Activated naive CD8-positive, alpha-beta T cell treated with anti-CD3 and anti-CD28 coated beads, Interleukin-2, amount 10 ng/mL, durations not matched to agents 7 days and 5 days (primary cell): ENCODE results near the gene MECP2. TPM values are rescaled to one million over a fixed set of nuclear protein-coding genes. Genes with fewer than 3 reads are reported as not detected.
"Not testable (repeated sequence)": the region's sequence is repeated elsewhere in the genome, so short reads cannot be mapped to it uniquely, and the experiment has no call there.

Source experiments
- ATAC-seq: fragments of 150-1000 bp; cut with Tn5 transposase; one replicate; pipeline ENCODE4 v1.10.0; 2021; ENCODE audit warnings: low read depth, moderate library complexity
- POLR2A ChIA-PET: fragments of 350-600 bp; sonication (Branson Sonifier 250); formaldehyde crosslinking; loops from one replicate; lab custom pipeline; 2021; ENCODE audit warnings: antibody characterized with exemption; lab: Charles Lee
- DNase-seq: peaks from one replicate; pipeline ENCODE4 v3.0.0; 2021
- H3K27ac Mint-ChIP-seq: one replicate; pipeline ENCODE4 v1.8.0; 2022; ENCODE audit warnings: mild to moderate bottlenecking, mixed read lengths
- H3K27me3 Mint-ChIP-seq: one replicate; pipeline ENCODE4 v1.8.0; 2022; ENCODE audit warnings: mild to moderate bottlenecking, moderate library complexity, mixed read lengths
- H3K36me3 Mint-ChIP-seq: one replicate; pipeline ENCODE4 v1.8.0; 2021; ENCODE audit warnings: mild to moderate bottlenecking, mixed read lengths
- H3K4me1 Mint-ChIP-seq: one replicate; pipeline ENCODE4 v1.8.0; 2021; ENCODE audit warnings: mixed read lengths
- H3K4me3 Mint-ChIP-seq: one replicate; pipeline ENCODE4 v1.8.0; 2022; ENCODE audit warnings: mild to moderate bottlenecking, moderate library complexity, mixed read lengths
- H3K9me3 Mint-ChIP-seq: one replicate; pipeline ENCODE4 v1.8.0; 2021; ENCODE audit warnings: mixed read lengths
- total RNA-seq, 2 experiments: library from RNA; stranded (reverse); gene quantifications; one replicate each; pipeline ENCODE4 v1.2.3, GENCODE V29; 2021

MECP2 gene
- 10 to 100 TPM; 81.9 to 82.8 TPM for total RNA-seq

DNA sequence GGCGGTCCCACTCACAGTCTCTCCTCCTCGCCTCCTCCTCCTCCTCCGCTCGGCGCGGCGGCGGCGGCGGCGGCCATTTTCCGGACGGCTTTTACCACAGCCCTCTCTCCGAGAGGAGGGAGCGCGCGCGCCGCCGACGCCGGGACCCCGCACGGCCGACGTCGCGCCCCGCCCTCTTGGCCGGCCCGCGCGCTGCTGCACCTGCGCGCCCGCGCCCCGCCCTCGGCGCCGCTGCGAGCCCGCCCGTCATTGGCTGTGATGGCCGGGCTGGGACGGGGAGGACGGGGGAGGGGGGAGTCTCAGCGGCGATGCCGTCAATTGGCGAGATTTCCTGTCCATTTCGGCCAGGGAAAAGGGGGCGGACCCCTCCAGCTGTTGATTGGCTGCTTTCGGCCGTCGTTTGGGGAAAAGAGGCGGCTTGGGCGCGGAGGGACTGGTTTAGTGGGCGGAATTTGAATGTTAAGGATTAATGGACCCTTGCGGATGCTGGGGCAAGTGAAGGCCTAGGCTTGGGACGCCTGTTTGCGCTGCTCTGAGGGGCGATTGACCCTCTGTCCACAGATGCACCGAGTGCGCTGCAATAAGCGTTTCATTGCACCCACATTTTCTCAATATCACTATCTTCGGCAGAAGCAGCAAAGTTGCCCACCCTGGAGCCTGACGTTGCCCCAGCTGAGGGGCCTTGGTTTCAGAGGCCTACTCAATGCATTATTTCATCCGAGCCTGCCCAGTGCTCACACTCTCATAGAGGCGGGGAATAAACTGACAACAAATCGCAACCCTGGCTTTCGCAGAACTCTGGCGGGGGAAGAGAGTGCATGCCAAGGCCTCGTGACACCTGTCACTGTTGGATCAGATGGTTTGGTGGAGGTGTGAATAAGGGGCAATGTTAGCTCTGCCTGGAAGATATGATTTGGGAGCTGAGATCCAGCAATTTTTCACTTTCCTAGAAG is at the start of gene MECP2:
MECP2 (minus strand) TSS at position 129 of the 953 bp plus-strand sequence.
- Mint-ChIP-seq H3K27me3 (peaks cover 9% of the 10 kb centered on the region), H3K27ac (peak within 1 kb of the TSS; percentile 91), H3K9me3 (no peaks in the 10 kb centered on the region), H3K4me1 (peaks cover 33% of the 10 kb centered on the region), H3K36me3 (no peaks in the 10 kb centered on the region), H3K4me3 (peak within 1 kb of the TSS; percentile 90)
- peak; percentile 92 for ATAC-seq
- DNase-seq, result peak; percentile 90
- POLR2A ChIA-PET, result interaction anchor here (1.0 kb wide), 3 partner anchors 26 to 214 kb away, joined by 3 to 5 read pairs (median 4); no protein-coding TSS in a partner anchor

DNA sequence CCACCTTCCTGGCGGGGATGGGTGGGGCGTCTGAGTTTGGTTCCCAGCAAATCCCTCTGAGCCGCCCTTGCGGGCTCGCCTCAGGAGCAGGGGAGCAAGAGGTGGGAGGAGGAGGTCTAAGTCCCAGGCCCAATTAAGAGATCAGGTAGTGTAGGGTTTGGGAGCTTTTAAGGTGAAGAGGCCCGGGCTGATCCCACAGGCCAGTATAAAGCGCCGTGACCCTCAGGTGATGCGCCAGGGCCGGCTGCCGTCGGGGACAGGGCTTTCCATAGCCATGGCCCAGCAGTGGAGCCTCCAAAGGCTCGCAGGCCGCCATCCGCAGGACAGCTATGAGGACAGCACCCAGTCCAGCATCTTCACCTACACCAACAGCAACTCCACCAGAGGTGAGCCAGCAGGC is 46.5 kb upstream of the MECP2 start, which contains the start of gene OPN1LW:
OPN1LW (plus strand) TSS at position 234 of the 400 bp plus-strand sequence; CDS start at position 275, 41 bp downstream.
- POLR2A ChIA-PET, DNase-seq, H3K4me3 Mint-ChIP-seq, ATAC-seq, H3K9me3 Mint-ChIP-seq, H3K4me1 Mint-ChIP-seq, H3K27me3 Mint-ChIP-seq, H3K27ac Mint-ChIP-seq, H3K36me3 Mint-ChIP-seq: not testable (repeated sequence)

DNA sequence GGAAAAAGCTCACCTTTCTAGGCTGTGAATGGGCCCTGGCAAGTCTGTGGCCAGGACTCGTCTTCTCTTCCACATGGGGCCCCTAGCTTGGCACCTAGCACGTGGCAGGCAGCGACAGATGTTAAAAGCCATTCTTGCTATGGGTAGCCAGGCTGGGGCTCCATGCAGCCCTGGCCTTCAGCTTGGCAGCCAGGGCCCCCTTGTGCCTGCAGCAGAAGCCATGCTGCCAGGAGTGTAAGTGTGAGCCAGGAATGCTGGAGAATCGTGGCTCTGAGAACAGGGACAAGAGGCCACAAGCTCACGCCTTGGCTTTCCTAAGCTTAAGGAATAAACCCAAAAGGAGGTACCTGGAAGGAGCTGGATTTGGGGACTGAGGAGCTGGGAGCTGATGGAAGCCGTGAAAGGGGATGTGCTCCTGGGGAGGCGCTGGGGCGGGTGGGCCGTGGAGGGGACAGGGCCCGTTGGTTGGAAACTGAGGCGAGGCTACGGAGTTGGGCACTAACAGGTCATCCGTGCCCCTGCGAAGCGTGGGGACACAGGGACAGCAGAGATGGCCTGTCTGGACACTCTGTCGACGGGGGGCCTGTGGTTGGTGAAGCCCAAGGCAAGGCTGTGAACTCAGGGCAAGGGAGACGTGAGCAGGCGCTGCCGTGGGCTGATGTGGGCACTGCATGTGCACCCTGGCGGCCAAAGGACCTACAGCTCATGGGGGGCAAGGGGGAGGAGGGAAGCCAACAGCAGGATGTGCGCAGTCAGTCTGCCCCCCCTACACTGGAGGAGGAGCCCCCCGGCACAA is 45.6 kb upstream of the MECP2 start:
- Mint-ChIP-seq H3K27ac (no peak overlapping the region), H3K36me3 (no peaks in the 10 kb centered on the region), H3K4me1 (peaks cover 2% of the 10 kb centered on the region), H3K9me3 (no peaks in the 10 kb centered on the region), H3K27me3 (peaks cover 2% of the 10 kb centered on the region), H3K4me3 (no peak overlapping the region)
- POLR2A ChIA-PET, result no interaction called here
- DNase-seq, result no peak
- ATAC-seq, result no peak

DNA sequence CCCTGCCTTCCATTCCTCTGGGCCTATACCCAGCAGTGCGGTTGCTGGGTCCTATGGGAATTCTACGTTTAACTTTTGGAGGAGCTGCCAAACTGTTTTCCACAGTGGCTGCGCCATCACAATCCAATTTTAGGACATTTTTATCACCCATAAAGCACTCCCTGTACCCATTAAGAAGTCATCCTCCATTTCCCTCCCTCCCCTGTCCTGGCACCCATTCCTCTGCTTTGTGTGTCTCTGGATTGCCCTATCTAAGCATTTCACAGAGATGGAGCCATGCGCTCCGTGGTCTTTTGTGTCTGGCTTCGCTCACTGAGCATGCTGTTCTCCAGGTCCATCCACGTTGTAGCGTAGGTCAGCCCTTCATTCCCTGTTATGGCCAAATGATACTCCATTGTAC is 44.9 kb upstream of the MECP2 start:
- Mint-ChIP-seq H3K4me1 (peaks cover 2% of the 10 kb centered on the region), H3K9me3 (no peaks in the 10 kb centered on the region), H3K27ac (no peak overlapping the region), H3K36me3 (no peaks in the 10 kb centered on the region), H3K27me3 (peaks cover 2% of the 10 kb centered on the region), H3K4me3 (no peak overlapping the region)
- ATAC-seq (no peak), DNase-seq (no peak)
- POLR2A ChIA-PET, result no interaction called here

DNA sequence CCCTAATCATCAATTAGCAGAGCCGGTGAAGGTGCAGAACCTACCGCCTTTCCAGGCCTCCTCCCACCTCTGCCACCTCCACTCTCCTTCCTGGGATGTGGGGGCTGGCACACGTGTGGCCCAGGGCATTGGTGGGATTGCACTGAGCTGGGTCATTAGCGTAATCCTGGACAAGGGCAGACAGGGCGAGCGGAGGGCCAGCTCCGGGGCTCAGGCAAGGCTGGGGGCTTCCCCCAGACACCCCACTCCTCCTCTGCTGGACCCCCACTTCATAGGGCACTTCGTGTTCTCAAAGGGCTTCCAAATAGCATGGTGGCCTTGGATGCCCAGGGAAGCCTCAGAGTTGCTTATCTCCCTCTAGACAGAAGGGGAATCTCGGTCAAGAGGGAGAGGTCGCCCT is 43.2 kb upstream of the MECP2 start:
- Mint-ChIP-seq H3K4me3 (no peak overlapping the region), H3K36me3 (no peaks in the 10 kb centered on the region), H3K9me3 (no peaks in the 10 kb centered on the region), H3K4me1 (peaks cover 12% of the 10 kb centered on the region), H3K27ac (no peak overlapping the region), H3K27me3 (peaks cover 2% of the 10 kb centered on the region)
- no peak for DNase-seq
- POLR2A ChIA-PET, result interaction anchor here (1.1 kb wide), 1 partner anchor 12 kb away, joined by 3 read pairs; no protein-coding TSS in a partner anchor
- no peak for ATAC-seq

DNA sequence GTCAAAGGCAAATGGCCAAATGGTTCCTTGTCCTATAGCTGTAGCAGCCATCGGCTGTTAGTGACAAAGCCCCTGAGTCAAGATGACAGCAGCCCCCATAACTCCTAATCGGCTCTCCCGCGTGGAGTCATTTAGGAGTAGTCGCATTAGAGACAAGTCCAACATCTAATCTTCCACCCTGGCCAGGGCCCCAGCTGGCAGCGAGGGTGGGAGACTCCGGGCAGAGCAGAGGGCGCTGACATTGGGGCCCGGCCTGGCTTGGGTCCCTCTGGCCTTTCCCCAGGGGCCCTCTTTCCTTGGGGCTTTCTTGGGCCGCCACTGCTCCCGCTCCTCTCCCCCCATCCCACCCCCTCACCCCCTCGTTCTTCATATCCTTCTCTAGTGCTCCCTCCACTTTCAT is 42.7 kb upstream of the MECP2 start:
- ATAC-seq, result no peak
- Mint-ChIP-seq H3K36me3 (no peaks in the 10 kb centered on the region), H3K9me3 (no peaks in the 10 kb centered on the region), H3K27me3 (peaks cover 2% of the 10 kb centered on the region), H3K4me1 (peaks cover 15% of the 10 kb centered on the region), H3K4me3 (no peak overlapping the region), H3K27ac (no peak overlapping the region)
- POLR2A ChIA-PET, result no interaction called here
- DNase-seq, result no peak

DNA sequence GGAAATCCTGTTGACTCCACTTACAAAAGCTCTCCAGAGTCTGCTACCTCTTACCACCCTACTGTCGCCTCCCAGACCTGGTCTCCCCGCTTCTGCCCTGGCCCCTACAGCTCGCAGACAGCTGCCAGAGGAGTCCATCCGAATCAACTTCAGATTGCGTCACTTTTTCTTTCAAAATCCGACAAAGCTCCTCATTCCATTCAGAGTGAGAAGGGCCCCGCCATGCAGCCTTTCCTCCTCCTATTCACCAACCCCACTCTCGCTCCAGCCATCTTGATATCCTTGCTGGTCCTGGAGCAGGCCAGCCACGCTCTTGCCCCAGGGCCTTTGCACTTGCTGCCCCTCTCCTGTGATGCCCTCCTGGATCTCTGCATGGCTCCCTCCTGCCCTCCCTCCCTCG is 41.3 kb upstream of the MECP2 start:
- POLR2A ChIA-PET, result no interaction called here
- Mint-ChIP-seq H3K36me3 (no peaks in the 10 kb centered on the region), H3K9me3 (no peaks in the 10 kb centered on the region), H3K27ac (peak overlapping the region; percentile 56), H3K4me1 (peaks cover 17% of the 10 kb centered on the region), H3K27me3 (peaks cover 2% of the 10 kb centered on the region), H3K4me3 (no peak overlapping the region)
- DNase-seq (no peak), ATAC-seq (no peak)

DNA sequence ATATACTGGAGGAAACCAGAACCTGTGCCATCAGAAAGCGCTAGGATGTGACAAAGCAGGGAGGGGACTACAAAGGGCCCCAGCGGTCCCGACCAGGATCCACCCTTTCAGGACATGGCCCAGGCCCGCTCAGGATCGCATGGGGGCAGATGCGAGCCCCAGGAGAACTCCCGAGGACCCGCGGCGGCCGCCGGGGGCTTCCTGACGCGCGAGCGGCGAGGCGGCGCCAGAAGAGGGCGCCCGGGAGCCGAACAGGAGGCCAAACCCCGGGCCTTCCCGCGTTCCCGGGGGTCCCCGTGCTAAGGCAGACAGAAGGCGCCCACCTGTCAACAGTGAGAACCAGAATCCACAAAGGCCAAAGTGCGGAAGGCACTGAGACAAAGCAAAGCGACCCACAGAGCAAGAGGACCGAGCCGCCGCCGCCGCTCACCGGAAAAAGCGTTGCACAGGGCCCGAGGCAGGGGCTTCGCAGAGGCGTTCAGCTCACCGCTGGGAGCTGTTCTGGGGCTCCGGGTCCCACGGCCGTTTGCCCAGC is 39.2 kb upstream of the MECP2 start:
- Mint-ChIP-seq H3K36me3 (no peaks in the 10 kb centered on the region), H3K4me1 (peaks cover 17% of the 10 kb centered on the region), H3K27me3 (peaks cover 2% of the 10 kb centered on the region), H3K27ac (peak overlapping the region; percentile 79), H3K4me3 (peak overlapping the region; percentile 73), H3K9me3 (no peaks in the 10 kb centered on the region)
- DNase-seq (peak; percentile 82), ATAC-seq (peak; percentile 92)
- POLR2A ChIA-PET, result interaction anchor here (0.7 kb wide), 1 partner anchor 171 kb away, joined by 3 read pairs; no protein-coding TSS in a partner anchor

DNA sequence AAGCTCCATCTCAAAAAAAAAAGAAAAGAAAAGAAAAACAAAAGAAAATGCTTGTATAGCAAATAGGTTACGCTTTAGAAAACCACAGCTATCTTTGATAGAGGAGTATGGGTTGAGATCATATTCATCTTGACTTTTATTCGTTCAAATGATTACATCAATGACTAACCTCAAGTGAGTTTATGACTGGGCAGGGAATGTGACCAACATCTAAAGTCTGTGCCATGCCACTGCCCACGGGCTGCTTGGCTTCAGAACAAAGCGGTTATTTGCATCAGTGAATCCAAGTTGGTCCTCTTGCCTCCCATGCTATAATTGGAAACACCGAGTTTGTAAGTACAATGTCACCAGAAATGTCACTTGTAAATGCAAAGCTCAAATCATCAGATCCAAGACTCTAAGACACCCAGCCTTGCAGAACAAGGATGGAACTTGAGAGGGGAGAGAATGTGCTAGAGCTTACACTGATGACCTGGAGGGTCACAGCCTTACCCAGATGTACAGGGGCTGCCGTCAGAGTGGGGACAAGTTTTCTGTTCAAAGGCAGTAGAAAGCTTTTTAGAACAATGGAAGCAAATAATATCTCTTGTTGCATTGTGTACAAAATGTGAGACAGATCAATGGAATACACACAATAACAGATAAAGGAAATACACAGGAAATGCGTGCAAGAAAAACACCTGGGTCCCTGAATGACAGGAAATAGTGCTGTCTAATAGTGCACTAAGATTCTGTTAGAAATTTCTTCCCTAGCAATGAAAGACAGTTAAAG is 38.1 kb upstream of the MECP2 start:
- H3K9me3 Mint-ChIP-seq, result no peaks in the 10 kb centered on the region
- H3K4me3 Mint-ChIP-seq, result peak overlapping the region; percentile 73
- no peaks in the 10 kb centered on the region for H3K36me3 Mint-ChIP-seq
- H3K27me3 Mint-ChIP-seq, result peaks cover 2% of the 10 kb centered on the region
- H3K27ac Mint-ChIP-seq, result peak overlapping the region; percentile 75
- H3K4me1 Mint-ChIP-seq, result peaks cover 17% of the 10 kb centered on the region
- peak; percentile 23 for ATAC-seq
- no peak for DNase-seq
- POLR2A ChIA-PET, result interaction anchor here (0.5 kb wide), 1 partner anchor 50 kb away, joined by 3 read pairs; no protein-coding TSS in a partner anchor

DNA sequence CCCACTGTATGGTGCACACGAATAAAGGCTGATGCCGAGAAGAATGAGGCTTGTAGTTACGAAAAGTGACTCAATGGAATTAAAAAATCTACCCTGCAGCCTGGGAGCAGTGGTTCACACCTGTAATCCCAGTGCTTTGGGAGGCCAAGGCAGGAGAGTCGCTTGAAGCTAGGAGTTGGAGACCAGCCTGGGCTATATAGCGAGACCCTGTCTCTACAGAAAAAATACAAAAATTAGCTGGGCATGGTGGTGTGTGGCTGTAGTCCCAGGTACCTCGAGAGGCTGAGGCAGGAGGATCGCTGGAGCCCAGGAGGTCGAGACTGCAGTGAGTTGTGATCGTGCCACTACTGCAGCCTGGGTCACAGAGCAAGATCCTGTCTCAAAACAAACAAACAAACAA is 34.8 kb upstream of the MECP2 start:
- Mint-ChIP-seq H3K36me3 (no peaks in the 10 kb centered on the region), H3K27me3 (no peaks in the 10 kb centered on the region), H3K4me1 (peaks cover 15% of the 10 kb centered on the region), H3K27ac (no peak overlapping the region), H3K4me3 (no peak overlapping the region), H3K9me3 (no peaks in the 10 kb centered on the region)
- DNase-seq (no peak), ATAC-seq (no peak)
- POLR2A ChIA-PET, result no interaction called here

DNA sequence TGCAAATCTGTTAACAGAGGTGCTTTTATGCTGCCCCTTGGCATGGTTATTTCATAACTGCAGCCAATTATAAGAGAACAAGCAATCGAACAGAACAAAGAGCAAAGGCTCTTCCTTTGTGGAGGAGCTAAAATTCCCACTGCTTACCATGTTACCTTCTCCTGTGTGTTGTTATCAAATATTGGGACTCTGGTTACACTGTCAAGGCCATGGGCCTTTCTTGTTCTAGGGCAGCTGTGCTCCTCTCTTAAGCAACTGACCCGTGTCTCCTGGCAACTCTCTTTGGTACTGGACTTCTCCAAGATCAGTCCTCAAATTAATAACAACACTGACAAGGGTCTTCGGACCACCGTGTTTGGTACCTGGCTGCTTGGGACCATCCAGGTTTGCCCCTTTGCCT is 34.4 kb upstream of the MECP2 start:
- ATAC-seq (no peak), DNase-seq (no peak)
- Mint-ChIP-seq H3K4me3 (no peak overlapping the region), H3K27ac (no peak overlapping the region), H3K36me3 (no peaks in the 10 kb centered on the region), H3K4me1 (peaks cover 13% of the 10 kb centered on the region), H3K27me3 (no peaks in the 10 kb centered on the region), H3K9me3 (no peaks in the 10 kb centered on the region)
- POLR2A ChIA-PET, result no interaction called here

DNA sequence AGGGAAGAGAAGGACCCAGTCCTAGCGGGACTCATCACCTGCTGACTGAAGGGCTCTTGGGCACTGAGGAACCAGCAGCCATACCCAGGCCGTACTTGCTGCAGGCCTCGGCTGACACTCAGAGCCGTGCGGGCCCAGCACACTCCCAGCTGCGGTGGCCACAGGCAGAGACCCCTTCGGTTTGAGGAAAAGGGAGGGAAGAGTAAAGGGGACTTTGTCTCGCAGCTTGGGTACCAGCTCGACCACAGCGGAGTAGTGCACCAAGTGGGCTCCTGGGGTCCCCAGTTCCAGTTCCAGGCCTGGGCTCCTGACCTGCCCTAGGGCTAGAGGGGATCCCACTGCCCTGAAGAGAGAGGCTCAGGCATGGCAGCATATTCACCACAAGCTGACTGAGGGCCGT is 28.6 kb upstream of the MECP2 start:
- Mint-ChIP-seq H3K27ac (no peak overlapping the region), H3K9me3 (no peaks in the 10 kb centered on the region), H3K36me3 (no peaks in the 10 kb centered on the region), H3K4me3 (no peak overlapping the region), H3K4me1 (peaks cover 6% of the 10 kb centered on the region), H3K27me3 (no peaks in the 10 kb centered on the region)
- no peak for ATAC-seq
- DNase-seq, result no peak
- POLR2A ChIA-PET, result no interaction called here
